Loucy (cell line): ENCODE data around the gene PBLD.

ENCODE experiments used
- CTCF ChIP-seq: fragments of 200-600 bp; sonication (generic); conservative IDR thresholded peaks from 2 replicates; pipeline ENCODE4 v1.5.1; 2014; ENCODE audit warnings: mild to moderate bottlenecking, antibody characterized with exemption, low read length
- EZH2phosphoT487 ChIP-seq: fragments of 200-600 bp; IDR thresholded peaks from 2 replicates; pipeline ENCODE4 v1.6.1; 2018; ENCODE audit warnings: antibody characterized with exemption, mild to moderate bottlenecking, moderate library complexity, borderline replicate concordance

GRCh38 chr10:68302503-68302823, 30.3 kb downstream of the PBLD start:
- TF ChIP-seq CTCF (no peak; the same call in none of the 2 replicates), EZH2phosphoT487 (no peak)
